Ovary (tissue), 3 donors: ENCODE results near the gene REEP1.

Experiments
- CTCF ChIP-seq, 3 donors: fragments of 450-650 bp in 2 of 3; fragments of 200-600 bp in 1 of 3; IDR thresholded peaks; one replicate each; pipeline versions ENCODE4 v1.5.1 to v1.8.0; 2016 to 2022; ENCODE audit warnings: antibody characterized with exemption in 3 of 3, mild to moderate bottlenecking in 1 of 3
- POLR2A ChIP-seq: fragments of 450-650 bp; IDR thresholded peaks from one replicate; pipeline ENCODE4 v1.6.1; 2017; ENCODE audit warnings: antibody characterized with exemption, mild to moderate bottlenecking, moderate library complexity
- donor health status: DM: no; HTN: no; CAD: no.

- no peak for TF ChIP-seq CTCF (IDR thresholded peaks at IDR 0.05)
- TF ChIP-seq POLR2A, result no peak
Observed at GRCh38 chr2:86372641-86373502, 35.4 kb upstream of the REEP1 start.
